Endodermal cell (in vitro differentiated cells): Measurements from ENCODE around the gene TMEM131L. TPM values are rescaled to one million over a fixed set of nuclear protein-coding genes. Genes with fewer than 3 reads are reported as not detected.

ENCODE experiments used
- DNase-seq: peaks from one replicate; pipeline ENCODE4 v3.0.0-alpha.2; 2017
- H3K27ac ChIP-seq: 2 replicates; pipeline ENCODE4 v1.5.1; 2013; ENCODE audit warnings: mild to moderate bottlenecking, low read depth, low read length, moderate library complexity
- H3K27me3 ChIP-seq: 2 replicates; pipeline ENCODE4 v1.6.1; 2013; ENCODE audit warnings: mild to moderate bottlenecking, low read length, moderate library complexity; ENCODE audit not compliant: insufficient read depth, control insufficient read depth, poor library complexity, severe bottlenecking
- H3K36me3 ChIP-seq: 2 replicates; pipeline ENCODE4 v1.7.0; 2013; ENCODE audit warnings: mild to moderate bottlenecking, low read length, moderate library complexity; ENCODE audit not compliant: control insufficient read depth, insufficient read depth
- H3K4me1 ChIP-seq: one replicate; pipeline ENCODE4 v1.7.0; 2013; ENCODE audit warnings: low read length; ENCODE audit not compliant: control insufficient read depth, insufficient read depth
- H3K4me3 ChIP-seq: 2 replicates; pipeline ENCODE4 v1.5.1; 2013; ENCODE audit warnings: mild to moderate bottlenecking, low read length, moderate library complexity
- H3K9ac ChIP-seq: 2 replicates; pipeline ENCODE4 v1.6.1; 2013; ENCODE audit warnings: mild to moderate bottlenecking, low read length, moderate library complexity; ENCODE audit not compliant: poor library complexity, severe bottlenecking; ENCODE audit errors: extremely low read depth
- H3K9me3 ChIP-seq: 2 replicates; pipeline ENCODE4 v1.6.1; 2013; ENCODE audit warnings: mild to moderate bottlenecking, low read length, moderate library complexity; ENCODE audit not compliant: control insufficient read depth
- H3K27ac Mint-ChIP-seq: 2 replicates; pipeline ENCODE4 v1.8.0; 2020; ENCODE audit warnings: mixed read lengths
- H3K27me3 Mint-ChIP-seq: 2 replicates; pipeline ENCODE4 v1.8.0; 2021; ENCODE audit warnings: mild to moderate bottlenecking, mixed read lengths; ENCODE audit not compliant: insufficient read depth
- H3K36me3 Mint-ChIP-seq: 2 replicates; pipeline ENCODE4 v1.8.0; 2020; ENCODE audit warnings: low read depth, mixed read lengths
- H3K4me1 Mint-ChIP-seq: 2 replicates; pipeline ENCODE4 v1.8.0; 2020; ENCODE audit warnings: mixed read lengths
- H3K4me3 Mint-ChIP-seq: 2 replicates; pipeline ENCODE4 v1.8.0; 2020; ENCODE audit warnings: mild to moderate bottlenecking, moderate library complexity, mixed read lengths
- H3K9me3 Mint-ChIP-seq: 2 replicates; pipeline ENCODE4 v1.8.0; 2020; ENCODE audit warnings: mild to moderate bottlenecking, mixed read lengths
- WGBS, 2 experiments: methylation state at CpG; one replicate each; pipeline versions ENCODE4 v1.1.5 to v1.1.7; 2013; ENCODE audit warnings: missing lambda C conversion rate in 2 of 2, mixed read lengths in 1 of 2; ENCODE audit not compliant: insufficient coverage in 1 of 2, insufficient read length in 1 of 2; 5-methylcytosine and 5-hydroxymethylcytosine counted together
- total RNA-seq, 2 donors: library from RNA; stranded (reverse); fragmentation: NEBNext Ultra II Directional in 1 of 2; extraction: Animal tissue kit (Norgen Biotek cat#: 25700) in 1 of 2; gene quantifications; 2 replicates in 1 of 2; 3 replicates in 1 of 2; pipeline ENCODE4 v1.2.1, GENCODE V29; 2021
- TF ChIP-seq, protein P1 (sequence below): fragments of 200-600 bp; sonication (generic); conservative IDR thresholded peaks from 2 replicates; pipeline ENCODE4 v1.5.0; 2021; ENCODE audit warnings: antibody characterized with exemption, mild to moderate bottlenecking

TMEM131L gene
- total RNA-seq, 2 donors from 2014 or later, result 6.2 to 10.8 TPM

- no peak overlapping the region for H3K9ac ChIP-seq
- H3K9me3 ChIP-seq, result peaks cover 6% of the 10 kb centered on the region
- peaks cover 5% of the 10 kb centered on the region for H3K36me3 Mint-ChIP-seq
- TF ChIP-seq, protein P1, sequence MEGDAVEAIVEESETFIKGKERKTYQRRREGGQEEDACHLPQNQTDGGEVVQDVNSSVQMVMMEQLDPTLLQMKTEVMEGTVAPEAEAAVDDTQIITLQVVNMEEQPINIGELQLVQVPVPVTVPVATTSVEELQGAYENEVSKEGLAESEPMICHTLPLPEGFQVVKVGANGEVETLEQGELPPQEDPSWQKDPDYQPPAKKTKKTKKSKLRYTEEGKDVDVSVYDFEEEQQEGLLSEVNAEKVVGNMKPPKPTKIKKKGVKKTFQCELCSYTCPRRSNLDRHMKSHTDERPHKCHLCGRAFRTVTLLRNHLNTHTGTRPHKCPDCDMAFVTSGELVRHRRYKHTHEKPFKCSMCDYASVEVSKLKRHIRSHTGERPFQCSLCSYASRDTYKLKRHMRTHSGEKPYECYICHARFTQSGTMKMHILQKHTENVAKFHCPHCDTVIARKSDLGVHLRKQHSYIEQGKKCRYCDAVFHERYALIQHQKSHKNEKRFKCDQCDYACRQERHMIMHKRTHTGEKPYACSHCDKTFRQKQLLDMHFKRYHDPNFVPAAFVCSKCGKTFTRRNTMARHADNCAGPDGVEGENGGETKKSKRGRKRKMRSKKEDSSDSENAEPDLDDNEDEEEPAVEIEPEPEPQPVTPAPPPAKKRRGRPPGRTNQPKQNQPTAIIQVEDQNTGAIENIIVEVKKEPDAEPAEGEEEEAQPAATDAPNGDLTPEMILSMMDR, result no peak
- WGBS, 2 experiments, result 76 to 81% methylated on average over 4 to 7 of the region's 7 CpGs
- H3K27me3 ChIP-seq, result peaks cover 19% of the 10 kb centered on the region
- H3K4me3 Mint-ChIP-seq, result no peak overlapping the region
- peak overlapping the region; percentile 39 for H3K27ac Mint-ChIP-seq
- no peak overlapping the region for H3K4me3 ChIP-seq
- DNase-seq, result no peak
- no peak overlapping the region for H3K27ac ChIP-seq
- H3K9me3 Mint-ChIP-seq, result peaks cover 12% of the 10 kb centered on the region
- H3K36me3 ChIP-seq, result no peaks in the 10 kb centered on the region
- no peaks in the 10 kb centered on the region for H3K4me1 ChIP-seq
- peaks cover 13% of the 10 kb centered on the region for H3K4me1 Mint-ChIP-seq
- H3K27me3 Mint-ChIP-seq, result peaks cover 26% of the 10 kb centered on the region
Measured at GRCh38 chr4:153512162-153512852, 46.1 kb downstream of the TMEM131L start.

GRCh38 chr4:153512952-153513500 is 46.9 kb downstream of the TMEM131L start:
- Histone ChIP-seq H3K4me3 (no peak overlapping the region), H3K4me1 (no peaks in the 10 kb centered on the region)
- WGBS, 2 experiments, result 80% methylated on average over 1 of the region's 3 CpGs; no CpG with 5 or more reads in 1 of the 2 experiments

DNA sequence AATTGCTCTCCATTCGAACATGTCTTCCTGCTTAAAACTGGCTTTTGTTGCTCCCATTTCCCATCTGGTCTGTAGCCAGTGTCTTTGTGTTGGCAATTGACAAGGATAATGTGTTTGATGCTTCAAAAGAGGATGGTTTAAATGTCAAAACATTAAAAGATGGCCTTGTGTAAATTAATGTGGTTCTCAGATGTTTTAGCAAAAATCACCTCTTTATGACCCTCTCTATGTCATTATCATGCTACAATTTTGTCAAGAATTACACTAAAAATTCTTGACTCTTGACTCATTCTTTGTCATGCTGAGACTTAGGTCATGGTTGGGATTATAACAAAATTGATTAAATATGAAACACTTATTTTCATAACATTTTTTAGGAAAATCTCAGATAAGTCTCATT is 47.4 kb downstream of the TMEM131L start:
- Mint-ChIP-seq H3K27me3 (peaks cover 22% of the 10 kb centered on the region), H3K36me3 (peaks cover 5% of the 10 kb centered on the region), H3K9me3 (peaks cover 12% of the 10 kb centered on the region), H3K4me3 (no peak overlapping the region), H3K4me1 (peaks cover 13% of the 10 kb centered on the region), H3K27ac (no peak overlapping the region)
- Histone ChIP-seq H3K9me3 (peaks cover 6% of the 10 kb centered on the region), H3K27me3 (peaks cover 10% of the 10 kb centered on the region), H3K36me3 (no peaks in the 10 kb centered on the region), H3K4me3 (no peak overlapping the region), H3K27ac (no peak overlapping the region), H3K4me1 (no peaks in the 10 kb centered on the region), H3K9ac (no peak overlapping the region)
- no peak for DNase-seq
- TF ChIP-seq, protein P1, result no peak
- WGBS, 2 experiments, result 88% methylated on average over 1 of the region's 1 CpG; no CpG with 5 or more reads in 1 of the 2 experiments

More at GRCh38 chr4:153512952-153513500, 46.9 kb downstream of the TMEM131L start:
- Mint-ChIP-seq H3K27me3 (peaks cover 22% of the 10 kb centered on the region), H3K27ac (peak overlapping the region; percentile 39), H3K4me3 (no peak overlapping the region), H3K4me1 (peaks cover 13% of the 10 kb centered on the region), H3K9me3 (peaks cover 12% of the 10 kb centered on the region), H3K36me3 (peaks cover 5% of the 10 kb centered on the region)
- Histone ChIP-seq H3K27me3 (peaks cover 14% of the 10 kb centered on the region), H3K9ac (no peak overlapping the region), H3K9me3 (peaks cover 6% of the 10 kb centered on the region), H3K36me3 (no peaks in the 10 kb centered on the region), H3K27ac (no peak overlapping the region)
- TF ChIP-seq, protein P1, result no peak
- no peak for DNase-seq
